GM18526 (cell line): ENCODE results near the gene TGFBI.

Experiments
- POLR2A ChIP-seq: IDR thresholded peaks from 3 replicates; pipeline ENCODE4 v1.6.1; 2011; ENCODE audit not compliant: insufficient read length; ENCODE audit errors: extremely low read depth

TGFBI gene

GRCh38 chr5:136062366-136063274, 33.8 kb downstream of the TGFBI start:
- TF ChIP-seq POLR2A: no peak

GRCh38 chr5:136063778-136064465, 35.1 kb downstream of the TGFBI start:
- no peak for TF ChIP-seq POLR2A

GRCh38 chr5:136064510-136064909, 35.7 kb downstream of the TGFBI start:
- no peak for TF ChIP-seq POLR2A

- TF ChIP-seq POLR2A: no peak
These were observed 36.8 kb downstream of the TGFBI start for GRCh38 chr5:136065588-136065987.

- no peak for TF ChIP-seq POLR2A
These were observed 38.0 kb downstream of the TGFBI start for GRCh38 chr5:136066661-136067271.

GRCh38 chr5:136067422-136067821, 38.6 kb downstream of the TGFBI start:
- no peak for TF ChIP-seq POLR2A

- no peak for TF ChIP-seq POLR2A
These were observed 41.9 kb downstream of the TGFBI start for GRCh38 chr5:136070486-136071285.

GRCh38 chr5:136073714-136074529, 45.1 kb downstream of the TGFBI start:
- TF ChIP-seq POLR2A: no peak

- TF ChIP-seq POLR2A: no peak
These were observed 46.7 kb downstream of the TGFBI start for GRCh38 chr5:136075466-136075891.

GRCh38 chr5:136076067-136076466, 47.3 kb downstream of the TGFBI start:
- no peak for TF ChIP-seq POLR2A

GRCh38 chr5:136076881-136077445, 48.2 kb downstream of the TGFBI start:
- no peak for TF ChIP-seq POLR2A

- no peak for TF ChIP-seq POLR2A
These were observed 50.6 kb downstream of the TGFBI start for GRCh38 chr5:136079195-136079985.

- TF ChIP-seq POLR2A: no peak
These were observed 51.3 kb downstream of the TGFBI start for GRCh38 chr5:136080113-136080482.

GRCh38 chr5:136080483-136081216, 51.9 kb downstream of the TGFBI start:
- TF ChIP-seq POLR2A: peak; percentile 50
